Aorta (tissue), 5 donors: ENCODE measurements around the gene ANO3. TPM values are rescaled to one million over a fixed set of nuclear protein-coding genes. Genes with fewer than 3 reads are reported as not detected.
"Not testable (repeated sequence)": the region's sequence is repeated elsewhere in the genome, so short reads cannot be mapped to it uniquely, and the experiment has no call there.

Source experiments
- ATAC-seq: fragments of 200-7000 bp; cut with Tn5 transposase; one replicate; pipeline ENCODE4 v1.9.1; 2022; ENCODE audit warnings: moderate library complexity; ENCODE audit not compliant: low FRiP score
- DNase-seq, 2 donors: peaks; one replicate each; pipeline ENCODE4 v3.0.0-alpha.2; 2020
- H3K27ac ChIP-seq, 2 donors: one replicate each; pipeline ENCODE4 v1.5.1; 2013; ENCODE audit warnings: low read length in 2 of 2, mild to moderate bottlenecking in 2 of 2, moderate library complexity in 2 of 2, control low read depth in 1 of 2, inconsistent platforms in 1 of 2, low read depth in 1 of 2
- H3K27me3 ChIP-seq, 2 donors: one replicate each; pipeline ENCODE4 v1.6.1; 2013; ENCODE audit warnings: control low read depth in 1 of 2, low read length in 1 of 2, mild to moderate bottlenecking in 1 of 2, moderate library complexity in 1 of 2; ENCODE audit not compliant: insufficient read depth in 2 of 2, control insufficient read depth in 1 of 2
- H3K36me3 ChIP-seq, 2 donors: one replicate each; pipeline ENCODE4 v1.6.1; 2013; ENCODE audit warnings: control low read depth in 1 of 2, low read length in 1 of 2, mild to moderate bottlenecking in 1 of 2; ENCODE audit not compliant: insufficient read depth in 2 of 2, control insufficient read depth in 1 of 2
- H3K4me1 ChIP-seq, 2 donors: one replicate each; pipeline ENCODE4 v1.6.1; 2013; ENCODE audit warnings: low read length in 2 of 2, control low read depth in 1 of 2, mild to moderate bottlenecking in 1 of 2, moderate library complexity in 1 of 2; ENCODE audit not compliant: insufficient read depth in 2 of 2, control insufficient read depth in 1 of 2
- H3K4me3 ChIP-seq, 2 donors: one replicate each; pipeline ENCODE4 v1.5.1; 2013; ENCODE audit warnings: low read length in 2 of 2, control low read depth in 1 of 2, mild to moderate bottlenecking in 1 of 2
- H3K9me3 ChIP-seq: one replicate; pipeline ENCODE4 v1.6.1; 2013; ENCODE audit warnings: mild to moderate bottlenecking, low read length; ENCODE audit not compliant: control insufficient read depth
- WGBS, 2 donors: extraction: QIAGEN DNeasy Blood & Tissue Kit; methylation state at CpG; one replicate each; pipeline ENCODE4 v1.1.7; 2013; 5-methylcytosine and 5-hydroxymethylcytosine counted together
- intact Hi-C, 2 donors: fragments of 100-400 bp; cut with DNase I; formaldehyde crosslinking; loops; one replicate each; pipeline versions ENCODE4 v1.14.2 to v1.15.0; 2022
- polyA plus RNA-seq, 2 donors: library from polyadenylated mRNA; stranded (reverse); fragments of 200-250 nt; gene quantifications; one replicate each; pipeline ENCODE4 v1.2.3, GENCODE V29; 2013
- total RNA-seq, 2 donors: library from RNA; stranded (reverse); fragmentation: NEBNext Ultra II Directional; extraction: Animal tissue kit (Norgen Biotek cat#: 25700); gene quantifications; one replicate each; pipeline ENCODE4 v1.2.1, GENCODE V29; 2021
- donor health status: healthy with polysubstance abuse.
- donor health status: Bipolar disorder and iron deficiency.
- donor health status: DM: no; HTN: no; CAD: no.
- donor health status: DM: no; HTN: no; CAD: no.
- donor health status: DM: yes; HTN: yes; CAD: no.

The ANO3 gene
- total and polyA plus RNA-seq, 4 donors: 0.13 to 1.6 (median 0.83) TPM

- intact Hi-C loops: no loop called here
- H3K27ac ChIP-seq: no peak overlapping the region
- H3K4me3 ChIP-seq: no peak overlapping the region
- DNase-seq (no peak), ATAC-seq (no peak)
- no peaks in the 10 kb centered on the region for H3K36me3 ChIP-seq
- no peaks in the 10 kb centered on the region for H3K27me3 ChIP-seq
- 88 to 91% methylated on average over 2 of the region's 2 CpGs for WGBS, 2 donors
- no peaks in the 10 kb centered on the region for H3K9me3 ChIP-seq
- H3K4me1 ChIP-seq: no peaks in the 10 kb centered on the region
These were observed 290.3 kb downstream of the ANO3 start for GRCh38 chr11:26622181-26622580.

GRCh38 chr11:26623076-26623659 is 291.2 kb downstream of the ANO3 start:
- Histone ChIP-seq H3K4me1 (no peaks in the 10 kb centered on the region), H3K4me3 (no peak overlapping the region), H3K27me3 (no peaks in the 10 kb centered on the region), H3K9me3 (no peaks in the 10 kb centered on the region), H3K27ac (no peak overlapping the region), H3K36me3 (no peaks in the 10 kb centered on the region)
- ATAC-seq (no peak), DNase-seq (no peak)
- WGBS, 2 donors: 47 to 88% methylated on average over 2 of the region's 2 CpGs
- intact Hi-C loops: no loop called here

GRCh38 chr11:26626346-26626745 is 294.4 kb downstream of the ANO3 start:
- WGBS, 2 donors: 92 to 93% methylated on average over 1 of the region's 1 CpG
- no peak for ATAC-seq
- H3K9me3 ChIP-seq: no peaks in the 10 kb centered on the region
- no peak overlapping the region for H3K27ac ChIP-seq
- no peak overlapping the region for H3K4me3 ChIP-seq
- DNase-seq: no peak
- H3K4me1 ChIP-seq: no peaks in the 10 kb centered on the region
- no peaks in the 10 kb centered on the region for H3K27me3 ChIP-seq
- intact Hi-C loops: no loop called here
- H3K36me3 ChIP-seq: no peaks in the 10 kb centered on the region

- Histone ChIP-seq H3K4me3 (no peak overlapping the region), H3K9me3 (peaks cover 1% of the 10 kb centered on the region), H3K36me3 (no peaks in the 10 kb centered on the region), H3K4me1 (no peaks in the 10 kb centered on the region), H3K27me3 (no peaks in the 10 kb centered on the region), H3K27ac (no peak overlapping the region)
- intact Hi-C loops: no loop called here
- 35 to 40% methylated on average over 2 of the region's 2 CpGs for WGBS, 2 donors
- no peak for ATAC-seq
- no peak for DNase-seq
These were observed 300.8 kb downstream of the ANO3 start for GRCh38 chr11:26632691-26633159.

- H3K36me3 ChIP-seq, intact Hi-C loops, H3K27me3 ChIP-seq, H3K4me1 ChIP-seq, H3K9me3 ChIP-seq, H3K4me3 ChIP-seq, DNase-seq, H3K27ac ChIP-seq, ATAC-seq: not testable (repeated sequence)
- 93 to 94% methylated on average over 10 of the region's 10 CpGs for WGBS, 2 donors
These were observed 311.4 kb downstream of the ANO3 start for GRCh38 chr11:26643314-26643713.

- no peaks in the 10 kb centered on the region for H3K4me1 ChIP-seq
- 29 to 36% methylated on average over 8 of the region's 8 CpGs for WGBS, 2 donors
- no peak overlapping the region for H3K27ac ChIP-seq
- DNase-seq: no peak
- no peaks in the 10 kb centered on the region for H3K36me3 ChIP-seq
- ATAC-seq: peak; percentile 54
- H3K27me3 ChIP-seq: no peaks in the 10 kb centered on the region
- intact Hi-C loops: loop anchor here in 1 of 2 donors (10.0 kb wide), 1 partner anchor 355 kb away; no protein-coding TSS in a partner anchor
- H3K9me3 ChIP-seq: no peaks in the 10 kb centered on the region
- H3K4me3 ChIP-seq: no peak overlapping the region
These were observed 318.0 kb downstream of the ANO3 start for GRCh38 chr11:26649884-26650283.

GRCh38 chr11:26651916-26652315 is 320.0 kb downstream of the ANO3 start:
- Histone ChIP-seq H3K4me1 (no peaks in the 10 kb centered on the region), H3K4me3 (no peak overlapping the region), H3K27me3 (no peaks in the 10 kb centered on the region), H3K36me3 (no peaks in the 10 kb centered on the region), H3K9me3 (no peaks in the 10 kb centered on the region), H3K27ac (no peak overlapping the region)
- intact Hi-C loops: loop anchor here in 1 of 2 donors (10.0 kb wide), 1 partner anchor 357 kb away; no protein-coding TSS in a partner anchor
- DNase-seq: no peak
- 80 to 83% methylated on average over 6 of the region's 6 CpGs for WGBS, 2 donors
- no peak for ATAC-seq

- Histone ChIP-seq H3K27ac (no peak overlapping the region), H3K9me3 (no peaks in the 10 kb centered on the region), H3K27me3 (no peaks in the 10 kb centered on the region), H3K36me3 (no peaks in the 10 kb centered on the region), H3K4me3 (no peak overlapping the region), H3K4me1 (no peaks in the 10 kb centered on the region)
- 84 to 92% methylated on average over 2 of the region's 2 CpGs for WGBS, 2 donors
- intact Hi-C loops: loop anchor here in 1 of 2 donors (10.0 kb wide), 1 partner anchor 360 kb away; no protein-coding TSS in a partner anchor
- DNase-seq: no peak
- no peak for ATAC-seq
These were observed 323.4 kb downstream of the ANO3 start for GRCh38 chr11:26655287-26655686.

- DNase-seq (no peak), ATAC-seq (no peak)
- WGBS, 2 donors: 51 to 59% methylated on average over 1 of the region's 1 CpG
- intact Hi-C loops: no loop called here
- Histone ChIP-seq H3K9me3 (no peaks in the 10 kb centered on the region), H3K4me3 (no peak overlapping the region), H3K27ac (no peak overlapping the region), H3K36me3 (no peaks in the 10 kb centered on the region), H3K27me3 (no peaks in the 10 kb centered on the region), H3K4me1 (no peaks in the 10 kb centered on the region)
These were observed 331.0 kb downstream of the ANO3 start for GRCh38 chr11:26662916-26663315.
